ENCODE data around the gene PRR15.

GRCh38 chr7:29565634-29565981 lies 2.0 kb downstream of the PRR15 start:
- TF ChIP-seq GATA2 (IDR thresholded peaks at IDR 0.05; ENCODE audit: low read depth, low read length) (no peak), GATA3 (IDR thresholded peaks at IDR 0.05; ENCODE audit: low read depth, low read length) (no peak)

Data from SH-SY5Y (cell line).